ENCODE data around the gene CCL14. TPM values are rescaled to one million over a fixed set of nuclear protein-coding genes. Genes with fewer than 3 reads are reported as not detected.
A peak's percentile ranks its signal among the peaks of the same experiment; 100 is the strongest.

CCL14 gene
- total and polyA plus RNA-seq, 4 donors = 1.9 to 124 (median 40.2) TPM

DNA sequence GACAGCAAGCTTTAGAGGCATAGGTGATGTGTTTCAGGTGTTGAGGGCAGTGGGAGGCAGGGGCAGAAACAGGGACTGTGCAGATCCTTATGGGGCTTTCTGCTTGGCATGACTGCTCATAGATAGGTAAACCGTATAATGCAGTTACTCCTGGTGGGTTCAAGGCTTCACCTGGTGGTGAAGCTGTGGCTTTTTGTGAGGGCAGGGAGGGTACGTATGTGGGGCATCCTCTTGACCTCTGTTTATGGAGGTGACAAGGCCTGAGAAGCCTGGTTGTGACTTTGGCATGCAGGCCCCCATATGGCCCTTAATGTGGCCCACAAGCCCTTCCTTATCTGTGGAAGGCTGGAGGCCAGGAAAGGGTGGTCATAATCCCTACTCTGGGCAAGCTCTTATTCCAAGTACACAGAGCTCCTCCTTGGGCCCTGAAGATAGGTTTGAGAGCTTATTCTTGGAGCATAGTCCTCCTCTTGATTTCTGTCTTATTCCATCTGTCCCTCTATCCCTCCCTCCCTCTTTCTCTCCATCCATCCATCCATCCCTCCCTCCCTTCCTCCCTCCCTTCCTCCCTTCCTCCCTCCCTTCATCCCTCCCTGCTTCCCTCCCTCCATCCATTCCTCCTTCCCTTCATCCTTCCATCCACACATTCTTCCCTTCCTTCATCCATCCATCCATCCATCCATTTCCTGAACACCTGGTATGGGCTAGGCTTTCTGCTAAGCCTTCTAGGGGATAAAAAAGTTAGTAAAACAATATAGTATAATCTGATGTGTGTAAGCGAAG is 3.9 kb downstream of the CCL14 start:
- Histone ChIP-seq H3K9me3 (ENCODE audit: control insufficient read depth in 4 of 4, low read length in 3 of 4) (no peaks in the 10 kb centered on the region), H3K27me3 (ENCODE audit: control insufficient read depth in 4 of 4, insufficient read depth in 4 of 4, low read length in 3 of 4) (no peaks in the 10 kb centered on the region), H3K36me3 (ENCODE audit: control insufficient read depth in 4 of 4, insufficient read depth in 3 of 4, low read depth in 1 of 4, low read length in 3 of 4) (peaks cover 0 to 4% (median under 1%) of the 10 kb centered on the region in 4 donors), H3K4me1 (ENCODE audit: control insufficient read depth in 4 of 4, insufficient read depth in 4 of 4, low read length in 3 of 4) (peaks cover 13 to 45% (median 27%) of the 10 kb centered on the region in 4 donors), H3K9ac (ENCODE audit: low read depth in 1 of 2, low read length in 2 of 2) (no peak overlapping the region), H3K27ac (ENCODE audit: low read depth in 1 of 2, low read length in 2 of 2) (peak overlapping the region; percentile 72 to 90), H3K4me3 (ENCODE audit: low read depth in 1 of 3, low read length in 3 of 3) (no peak overlapping the region)
- WGBS = 80% methylated on average over 3 of the region's 3 CpGs
- no peak for DNase-seq (ENCODE audit: low spot score)
- TF ChIP-seq NR2F2 (IDR thresholded peaks at IDR 0.05) = no peak
- no peak for TF ChIP-seq SP1 (IDR thresholded peaks at IDR 0.05)
- TF ChIP-seq RAD21 (IDR thresholded peaks at IDR 0.05) = no peak
- TF ChIP-seq YY1 (IDR thresholded peaks at IDR 0.05) = no peak
- TF ChIP-seq RXRA (IDR thresholded peaks at IDR 0.05) = no peak
- TF ChIP-seq, protein P1, sequence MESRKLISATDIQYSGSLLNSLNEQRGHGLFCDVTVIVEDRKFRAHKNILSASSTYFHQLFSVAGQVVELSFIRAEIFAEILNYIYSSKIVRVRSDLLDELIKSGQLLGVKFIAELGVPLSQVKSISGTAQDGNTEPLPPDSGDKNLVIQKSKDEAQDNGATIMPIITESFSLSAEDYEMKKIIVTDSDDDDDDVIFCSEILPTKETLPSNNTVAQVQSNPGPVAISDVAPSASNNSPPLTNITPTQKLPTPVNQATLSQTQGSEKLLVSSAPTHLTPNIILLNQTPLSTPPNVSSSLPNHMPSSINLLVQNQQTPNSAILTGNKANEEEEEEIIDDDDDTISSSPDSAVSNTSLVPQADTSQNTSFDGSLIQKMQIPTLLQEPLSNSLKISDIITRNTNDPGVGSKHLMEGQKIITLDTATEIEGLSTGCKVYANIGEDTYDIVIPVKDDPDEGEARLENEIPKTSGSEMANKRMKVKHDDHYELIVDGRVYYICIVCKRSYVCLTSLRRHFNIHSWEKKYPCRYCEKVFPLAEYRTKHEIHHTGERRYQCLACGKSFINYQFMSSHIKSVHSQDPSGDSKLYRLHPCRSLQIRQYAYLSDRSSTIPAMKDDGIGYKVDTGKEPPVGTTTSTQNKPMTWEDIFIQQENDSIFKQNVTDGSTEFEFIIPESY (IDR thresholded peaks at IDR 0.05) = no peak
- TF ChIP-seq GABPA (IDR thresholded peaks at IDR 0.05 in 1 of 2, conservative IDR thresholded peaks at IDR 0.05 in 1 of 2) = no peak
- TF ChIP-seq, protein P2, sequence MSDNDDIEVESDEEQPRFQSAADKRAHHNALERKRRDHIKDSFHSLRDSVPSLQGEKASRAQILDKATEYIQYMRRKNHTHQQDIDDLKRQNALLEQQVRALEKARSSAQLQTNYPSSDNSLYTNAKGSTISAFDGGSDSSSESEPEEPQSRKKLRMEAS (IDR thresholded peaks at IDR 0.05) = no peak
- no peak for TF ChIP-seq JUND (IDR thresholded peaks at IDR 0.05)
- TF ChIP-seq, protein P3, sequence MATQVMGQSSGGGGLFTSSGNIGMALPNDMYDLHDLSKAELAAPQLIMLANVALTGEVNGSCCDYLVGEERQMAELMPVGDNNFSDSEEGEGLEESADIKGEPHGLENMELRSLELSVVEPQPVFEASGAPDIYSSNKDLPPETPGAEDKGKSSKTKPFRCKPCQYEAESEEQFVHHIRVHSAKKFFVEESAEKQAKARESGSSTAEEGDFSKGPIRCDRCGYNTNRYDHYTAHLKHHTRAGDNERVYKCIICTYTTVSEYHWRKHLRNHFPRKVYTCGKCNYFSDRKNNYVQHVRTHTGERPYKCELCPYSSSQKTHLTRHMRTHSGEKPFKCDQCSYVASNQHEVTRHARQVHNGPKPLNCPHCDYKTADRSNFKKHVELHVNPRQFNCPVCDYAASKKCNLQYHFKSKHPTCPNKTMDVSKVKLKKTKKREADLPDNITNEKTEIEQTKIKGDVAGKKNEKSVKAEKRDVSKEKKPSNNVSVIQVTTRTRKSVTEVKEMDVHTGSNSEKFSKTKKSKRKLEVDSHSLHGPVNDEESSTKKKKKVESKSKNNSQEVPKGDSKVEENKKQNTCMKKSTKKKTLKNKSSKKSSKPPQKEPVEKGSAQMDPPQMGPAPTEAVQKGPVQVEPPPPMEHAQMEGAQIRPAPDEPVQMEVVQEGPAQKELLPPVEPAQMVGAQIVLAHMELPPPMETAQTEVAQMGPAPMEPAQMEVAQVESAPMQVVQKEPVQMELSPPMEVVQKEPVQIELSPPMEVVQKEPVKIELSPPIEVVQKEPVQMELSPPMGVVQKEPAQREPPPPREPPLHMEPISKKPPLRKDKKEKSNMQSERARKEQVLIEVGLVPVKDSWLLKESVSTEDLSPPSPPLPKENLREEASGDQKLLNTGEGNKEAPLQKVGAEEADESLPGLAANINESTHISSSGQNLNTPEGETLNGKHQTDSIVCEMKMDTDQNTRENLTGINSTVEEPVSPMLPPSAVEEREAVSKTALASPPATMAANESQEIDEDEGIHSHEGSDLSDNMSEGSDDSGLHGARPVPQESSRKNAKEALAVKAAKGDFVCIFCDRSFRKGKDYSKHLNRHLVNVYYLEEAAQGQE (IDR thresholded peaks at IDR 0.05) = no peak
- TF ChIP-seq, protein P4, sequence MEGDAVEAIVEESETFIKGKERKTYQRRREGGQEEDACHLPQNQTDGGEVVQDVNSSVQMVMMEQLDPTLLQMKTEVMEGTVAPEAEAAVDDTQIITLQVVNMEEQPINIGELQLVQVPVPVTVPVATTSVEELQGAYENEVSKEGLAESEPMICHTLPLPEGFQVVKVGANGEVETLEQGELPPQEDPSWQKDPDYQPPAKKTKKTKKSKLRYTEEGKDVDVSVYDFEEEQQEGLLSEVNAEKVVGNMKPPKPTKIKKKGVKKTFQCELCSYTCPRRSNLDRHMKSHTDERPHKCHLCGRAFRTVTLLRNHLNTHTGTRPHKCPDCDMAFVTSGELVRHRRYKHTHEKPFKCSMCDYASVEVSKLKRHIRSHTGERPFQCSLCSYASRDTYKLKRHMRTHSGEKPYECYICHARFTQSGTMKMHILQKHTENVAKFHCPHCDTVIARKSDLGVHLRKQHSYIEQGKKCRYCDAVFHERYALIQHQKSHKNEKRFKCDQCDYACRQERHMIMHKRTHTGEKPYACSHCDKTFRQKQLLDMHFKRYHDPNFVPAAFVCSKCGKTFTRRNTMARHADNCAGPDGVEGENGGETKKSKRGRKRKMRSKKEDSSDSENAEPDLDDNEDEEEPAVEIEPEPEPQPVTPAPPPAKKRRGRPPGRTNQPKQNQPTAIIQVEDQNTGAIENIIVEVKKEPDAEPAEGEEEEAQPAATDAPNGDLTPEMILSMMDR (IDR thresholded peaks at IDR 0.05; ENCODE audit: low read depth, low read length, missing input control) = no peak
- TF ChIP-seq EGR1 (IDR thresholded peaks at IDR 0.05; ENCODE audit: low read depth in 2 of 2) = no peak
- TF ChIP-seq HNF4G (IDR thresholded peaks at IDR 0.05) = no peak

DNA sequence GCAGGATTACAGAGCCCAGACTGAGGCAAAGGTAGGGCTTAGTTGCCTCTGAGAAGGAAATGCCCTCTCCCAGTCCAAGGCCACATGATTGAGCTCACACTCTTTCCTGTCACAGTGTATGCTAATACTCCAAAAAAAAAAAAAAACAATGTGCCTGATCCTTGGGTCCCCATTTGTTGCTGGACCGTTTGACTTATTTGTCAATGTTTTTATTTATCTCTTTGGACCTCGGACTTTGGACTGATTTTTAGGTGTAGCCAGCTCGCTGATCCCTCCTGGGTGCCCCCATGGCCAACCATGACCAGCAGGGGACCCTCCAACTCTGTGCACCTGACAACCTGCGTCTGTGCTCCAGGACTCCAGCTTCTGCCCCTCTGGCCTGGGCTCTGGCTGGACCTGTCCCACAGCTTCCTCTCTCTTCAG is 4.6 kb downstream of the CCL14 start:
- Histone ChIP-seq H3K36me3 (ENCODE audit: control insufficient read depth in 4 of 4, insufficient read depth in 3 of 4, low read depth in 1 of 4, low read length in 3 of 4) (peaks cover 0 to 4% (median under 1%) of the 10 kb centered on the region in 4 donors), H3K27me3 (ENCODE audit: control insufficient read depth in 4 of 4, insufficient read depth in 4 of 4, low read length in 3 of 4) (no peaks in the 10 kb centered on the region), H3K9me3 (ENCODE audit: control insufficient read depth in 4 of 4, low read length in 3 of 4) (no peaks in the 10 kb centered on the region), H3K27ac (ENCODE audit: low read depth in 1 of 2, low read length in 2 of 2) (peak overlapping the region; percentile 72 to 90), H3K4me3 (ENCODE audit: low read depth in 1 of 3, low read length in 3 of 3) (peak overlapping the region in 2 of 3 donors; percentile 51 to 61), H3K9ac (ENCODE audit: low read depth in 1 of 2, low read length in 2 of 2) (peak overlapping the region in 1 of 2 donors; percentile 77), H3K4me1 (ENCODE audit: control insufficient read depth in 4 of 4, insufficient read depth in 4 of 4, low read length in 3 of 4) (peaks cover 14 to 48% (median 32%) of the 10 kb centered on the region in 4 donors)
- DNase-seq (ENCODE audit: low spot score) = peak; percentile 55
- 26% methylated on average over 4 of the region's 4 CpGs for WGBS
- TF ChIP-seq EGR1 (IDR thresholded peaks at IDR 0.05; ENCODE audit: low read depth in 2 of 2) (no peak), FOXA1 (IDR thresholded peaks at IDR 0.05) (no peak), GABPA (IDR thresholded peaks at IDR 0.05 in 1 of 2, conservative IDR thresholded peaks at IDR 0.05 in 1 of 2) (no peak), NR2F2 (IDR thresholded peaks at IDR 0.05) (peak; percentile 39), TAF1 (conservative IDR thresholded peaks at IDR 0.05) (no peak), RXRA (IDR thresholded peaks at IDR 0.05) (peak; percentile 83 to 85), HNF4A (conservative IDR thresholded peaks at IDR 0.05) (peak; percentile 98 to 99), YY1 (IDR thresholded peaks at IDR 0.05) (peak; percentile 59), SP1 (IDR thresholded peaks at IDR 0.05) (peak; percentile 85), JUND (IDR thresholded peaks at IDR 0.05) (peak; percentile 38 to 65)
- TF ChIP-seq, protein P2 (IDR thresholded peaks at IDR 0.05) = no peak
- TF ChIP-seq, protein P4 (IDR thresholded peaks at IDR 0.05; ENCODE audit: low read depth, low read length, missing input control) = peak; percentile 81
- TF ChIP-seq, protein P1 (IDR thresholded peaks at IDR 0.05) = peak; percentile 53

Data from liver (tissue), 9 donors.